Progenitor cell of endocrine pancreas (in vitro differentiated cells): ENCODE data around the gene GSG1L. TPM values are rescaled to one million over a fixed set of nuclear protein-coding genes. Genes with fewer than 3 reads are reported as not detected.

ENCODE experiments used
- DNase-seq: peaks from one replicate; pipeline ENCODE4 v3.0.0; 2021; ENCODE audit warnings: low spot score; ENCODE audit not compliant: unreplicated experiment
- H3K27ac Mint-ChIP-seq: 2 replicates; pipeline ENCODE4 v1.8.0; 2021; ENCODE audit warnings: mild to moderate bottlenecking, moderate library complexity, mixed read lengths
- H3K27me3 Mint-ChIP-seq: 2 replicates; pipeline ENCODE4 v1.8.0; 2021; ENCODE audit warnings: mixed read lengths
- H3K36me3 Mint-ChIP-seq: 2 replicates; pipeline ENCODE4 v1.8.0; 2022; ENCODE audit warnings: mixed read lengths; ENCODE audit not compliant: insufficient read depth
- H3K4me1 Mint-ChIP-seq: 2 replicates; pipeline ENCODE4 v1.8.0; 2021; ENCODE audit warnings: low read depth, mixed read lengths
- H3K4me3 Mint-ChIP-seq: 2 replicates; pipeline ENCODE4 v1.8.0; 2021; ENCODE audit warnings: low read depth, mild to moderate bottlenecking, moderate library complexity, mixed read lengths
- H3K9me3 Mint-ChIP-seq: 2 replicates; pipeline ENCODE4 v1.8.0; 2021; ENCODE audit warnings: low read depth, mixed read lengths
- total RNA-seq: library from RNA; stranded (reverse); gene quantifications from 2 replicates; pipeline ENCODE4 v1.2.1, GENCODE V29; 2021
- TF ChIP-seq, protein P1 (sequence below): fragments of 200-600 bp; sonication (generic); IDR thresholded peaks from one replicate; pipeline ENCODE4 v1.5.0; 2021; ENCODE audit warnings: antibody characterized with exemption, mild to moderate bottlenecking; ENCODE audit not compliant: unreplicated experiment

The GSG1L gene
- total RNA-seq, 1 donor from 2014 or later, result 0.17 TPM

GRCh38 chr16:27759967-27760788 is 303.3 kb downstream of the GSG1L start:
- no peaks in the 10 kb centered on the region for H3K27me3 Mint-ChIP-seq
- no peak overlapping the region for H3K4me3 Mint-ChIP-seq
- no peak for DNase-seq
- TF ChIP-seq, protein P1, sequence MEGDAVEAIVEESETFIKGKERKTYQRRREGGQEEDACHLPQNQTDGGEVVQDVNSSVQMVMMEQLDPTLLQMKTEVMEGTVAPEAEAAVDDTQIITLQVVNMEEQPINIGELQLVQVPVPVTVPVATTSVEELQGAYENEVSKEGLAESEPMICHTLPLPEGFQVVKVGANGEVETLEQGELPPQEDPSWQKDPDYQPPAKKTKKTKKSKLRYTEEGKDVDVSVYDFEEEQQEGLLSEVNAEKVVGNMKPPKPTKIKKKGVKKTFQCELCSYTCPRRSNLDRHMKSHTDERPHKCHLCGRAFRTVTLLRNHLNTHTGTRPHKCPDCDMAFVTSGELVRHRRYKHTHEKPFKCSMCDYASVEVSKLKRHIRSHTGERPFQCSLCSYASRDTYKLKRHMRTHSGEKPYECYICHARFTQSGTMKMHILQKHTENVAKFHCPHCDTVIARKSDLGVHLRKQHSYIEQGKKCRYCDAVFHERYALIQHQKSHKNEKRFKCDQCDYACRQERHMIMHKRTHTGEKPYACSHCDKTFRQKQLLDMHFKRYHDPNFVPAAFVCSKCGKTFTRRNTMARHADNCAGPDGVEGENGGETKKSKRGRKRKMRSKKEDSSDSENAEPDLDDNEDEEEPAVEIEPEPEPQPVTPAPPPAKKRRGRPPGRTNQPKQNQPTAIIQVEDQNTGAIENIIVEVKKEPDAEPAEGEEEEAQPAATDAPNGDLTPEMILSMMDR, result no peak
- peaks cover 26% of the 10 kb centered on the region for H3K36me3 Mint-ChIP-seq
- no peak overlapping the region for H3K27ac Mint-ChIP-seq
- H3K9me3 Mint-ChIP-seq, result peaks cover 4% of the 10 kb centered on the region
- H3K4me1 Mint-ChIP-seq, result no peaks in the 10 kb centered on the region

GRCh38 chr16:27759301-27759871 is 304.1 kb downstream of the GSG1L start:
- no peaks in the 10 kb centered on the region for H3K4me1 Mint-ChIP-seq
- H3K27me3 Mint-ChIP-seq, result no peaks in the 10 kb centered on the region

GRCh38 chr16:27758544-27758943 is 305.0 kb downstream of the GSG1L start:
- H3K27me3 Mint-ChIP-seq, result no peaks in the 10 kb centered on the region
- no peak for DNase-seq
- peaks cover 14% of the 10 kb centered on the region for H3K36me3 Mint-ChIP-seq
- H3K4me3 Mint-ChIP-seq, result no peak overlapping the region
- H3K9me3 Mint-ChIP-seq, result no peaks in the 10 kb centered on the region
- TF ChIP-seq, protein P1, result no peak
- H3K27ac Mint-ChIP-seq, result no peak overlapping the region
- H3K4me1 Mint-ChIP-seq, result no peaks in the 10 kb centered on the region

More at GRCh38 chr16:27759301-27759871, 304.1 kb downstream of the GSG1L start:
- TF ChIP-seq, protein P1, result no peak
- H3K36me3 Mint-ChIP-seq, result peaks cover 23% of the 10 kb centered on the region
- no peak for DNase-seq
- H3K27ac Mint-ChIP-seq, result no peak overlapping the region
- peaks cover 4% of the 10 kb centered on the region for H3K9me3 Mint-ChIP-seq
- no peak overlapping the region for H3K4me3 Mint-ChIP-seq

DNA sequence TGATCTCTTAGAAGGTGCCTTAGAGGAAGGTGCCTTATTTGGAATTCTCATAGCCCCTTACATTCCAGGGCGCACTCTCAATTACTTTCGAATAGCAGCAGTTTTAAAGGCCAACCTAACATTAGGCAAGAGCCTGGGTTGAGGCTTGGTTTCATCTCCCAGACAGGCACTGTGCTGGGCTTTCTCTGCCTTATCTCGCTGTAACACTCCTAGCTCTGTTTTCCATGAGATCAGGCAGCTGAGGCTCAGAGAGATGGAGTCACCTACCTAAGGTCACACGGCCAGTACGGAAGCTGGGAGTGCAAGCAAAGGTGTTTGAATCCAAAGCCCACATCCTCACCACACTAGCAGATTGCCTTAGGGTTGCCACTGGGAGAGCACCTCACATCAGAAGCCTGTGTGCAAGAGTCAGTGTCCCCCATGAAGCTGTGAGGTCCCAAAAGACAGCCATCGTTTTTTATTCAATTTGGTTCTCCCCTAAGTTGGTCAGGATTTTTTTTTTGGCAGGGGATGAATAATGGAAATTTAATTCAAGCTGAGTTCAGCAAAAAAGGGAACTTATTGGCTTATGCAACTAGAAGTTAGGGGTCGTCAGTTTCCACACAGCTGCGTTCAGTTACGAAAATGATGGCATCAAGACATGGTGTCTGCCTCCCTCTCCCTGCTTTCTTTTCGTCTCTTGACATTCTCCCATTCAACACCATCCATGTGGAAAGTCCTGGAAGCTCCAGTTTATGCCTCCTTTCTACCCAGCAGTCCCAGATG is 307.1 kb downstream of the GSG1L start:
- H3K9me3 Mint-ChIP-seq, result no peaks in the 10 kb centered on the region
- TF ChIP-seq, protein P1, result no peak
- H3K4me1 Mint-ChIP-seq, result no peaks in the 10 kb centered on the region
- no peak for DNase-seq
- H3K27me3 Mint-ChIP-seq, result no peaks in the 10 kb centered on the region
- no peak overlapping the region for H3K27ac Mint-ChIP-seq
- H3K36me3 Mint-ChIP-seq, result peaks cover 9% of the 10 kb centered on the region
- H3K4me3 Mint-ChIP-seq, result no peak overlapping the region
